ENCODE data around the gene WASF3.

WASF3 gene

DNA sequence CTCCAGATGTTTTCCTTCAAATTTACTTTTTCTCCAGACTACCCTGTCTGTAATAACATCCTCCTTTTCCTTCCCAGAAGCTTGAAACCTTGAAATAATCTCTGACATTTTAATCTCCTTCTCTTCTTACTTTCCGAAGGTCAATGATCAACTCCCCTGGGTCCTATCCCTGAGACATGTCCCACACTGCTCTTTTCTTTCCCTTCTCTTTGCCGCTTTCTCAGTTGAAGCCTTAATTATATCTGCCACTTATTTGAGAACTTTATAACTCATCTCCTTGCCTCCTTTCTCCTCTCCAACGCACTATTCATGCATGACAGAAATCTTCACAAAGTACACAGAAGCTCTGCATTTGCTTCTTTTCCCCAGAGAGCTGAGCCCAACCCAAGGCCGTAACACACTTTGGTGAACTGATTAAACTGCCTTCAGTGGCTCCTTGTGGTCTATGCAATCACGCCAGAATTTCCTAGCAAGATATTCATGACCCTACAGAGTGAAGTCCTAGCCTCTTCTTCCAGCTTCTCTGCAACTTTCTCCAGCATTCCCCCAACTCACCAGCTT lies 9.2 kb upstream of the WASF3 start:
- no peak for DNase-seq

DNA sequence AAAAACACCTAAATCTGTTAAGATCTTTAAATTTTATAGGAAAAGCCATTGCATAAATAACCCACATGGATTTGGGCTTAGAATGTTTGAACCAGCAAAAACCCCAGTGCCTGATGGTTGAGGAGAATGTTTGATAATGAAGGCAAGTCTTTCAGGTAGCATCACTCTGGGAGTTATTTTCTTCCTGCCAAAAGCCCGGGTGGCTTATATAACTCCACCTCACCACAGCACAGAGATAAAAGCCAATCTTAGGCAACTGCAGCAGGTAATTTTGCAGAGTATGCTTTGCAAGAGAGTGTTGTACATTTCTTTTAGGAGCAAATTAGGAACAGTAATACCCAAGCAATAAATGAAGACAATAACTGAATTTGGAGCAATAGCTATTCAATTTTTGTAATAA lies 7.8 kb upstream of the WASF3 start:
- no peak for DNase-seq

DNA sequence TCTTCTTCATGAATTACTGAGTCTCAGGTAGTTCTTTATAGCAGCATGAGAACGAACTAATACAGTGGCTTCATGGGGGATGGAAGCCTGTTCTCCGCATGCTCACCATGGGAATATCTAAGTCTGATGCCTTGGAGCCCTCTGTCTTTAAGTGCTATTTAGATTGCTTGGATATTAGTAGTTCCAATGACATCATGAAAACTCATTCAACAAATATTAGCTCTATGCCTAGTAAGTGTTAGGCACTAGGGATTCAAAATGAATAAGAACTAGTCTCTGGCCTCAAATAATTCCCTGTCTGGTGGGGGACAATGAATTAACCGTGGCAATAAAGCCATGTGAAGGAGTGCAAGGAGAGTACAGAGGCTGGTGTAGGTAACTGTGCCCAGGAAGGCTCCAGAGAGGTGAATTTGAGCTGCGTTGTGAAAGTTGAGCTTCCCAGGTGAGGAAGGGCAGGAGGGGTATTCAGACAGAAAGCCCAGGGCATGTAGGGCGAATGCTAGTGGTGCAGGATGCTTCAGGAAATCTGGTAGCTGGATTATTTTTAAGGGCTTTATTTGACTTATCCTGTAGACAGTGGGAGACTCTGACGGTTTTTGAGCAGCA lies 6.1 kb upstream of the WASF3 start:
- no peak for DNase-seq

DNA sequence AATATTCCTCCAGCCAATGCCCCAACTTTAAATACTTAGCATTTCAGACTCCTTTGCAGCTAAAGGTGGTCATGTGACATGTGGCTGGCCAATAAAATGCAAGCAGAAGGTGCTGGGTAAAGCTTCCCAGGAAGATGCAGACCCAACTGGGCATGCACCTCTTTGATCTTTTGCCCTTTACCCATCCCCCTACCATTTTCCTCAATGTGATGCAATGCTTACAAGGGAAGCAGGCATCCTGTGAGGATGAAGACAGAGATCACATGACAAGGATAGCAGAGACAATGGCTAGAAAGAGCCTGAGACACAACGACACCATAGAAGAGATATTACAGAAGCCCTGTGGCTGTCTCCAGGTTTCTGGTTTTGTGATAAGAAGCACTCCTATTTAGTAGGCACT lies 2.1 kb upstream of the WASF3 start:
- DNase-seq, result no peak

DNA sequence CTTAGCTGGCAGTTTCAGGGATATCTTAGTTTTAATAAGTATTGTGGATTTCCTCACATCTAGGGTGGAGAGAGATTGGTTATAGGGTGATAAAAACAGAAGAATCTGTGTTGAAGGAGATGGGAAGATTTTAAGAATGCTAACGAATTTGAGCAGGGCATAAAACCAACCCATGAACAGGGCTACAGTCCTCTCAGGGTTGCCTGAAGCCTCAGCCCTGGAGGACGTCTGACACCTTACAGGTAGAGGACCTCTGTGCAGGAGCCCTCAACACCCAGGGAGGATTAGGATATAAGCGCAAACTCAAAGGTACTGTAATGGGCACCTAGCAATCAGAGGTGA lies 461 bp upstream of the WASF3 start:
- no peak for DNase-seq

DNA sequence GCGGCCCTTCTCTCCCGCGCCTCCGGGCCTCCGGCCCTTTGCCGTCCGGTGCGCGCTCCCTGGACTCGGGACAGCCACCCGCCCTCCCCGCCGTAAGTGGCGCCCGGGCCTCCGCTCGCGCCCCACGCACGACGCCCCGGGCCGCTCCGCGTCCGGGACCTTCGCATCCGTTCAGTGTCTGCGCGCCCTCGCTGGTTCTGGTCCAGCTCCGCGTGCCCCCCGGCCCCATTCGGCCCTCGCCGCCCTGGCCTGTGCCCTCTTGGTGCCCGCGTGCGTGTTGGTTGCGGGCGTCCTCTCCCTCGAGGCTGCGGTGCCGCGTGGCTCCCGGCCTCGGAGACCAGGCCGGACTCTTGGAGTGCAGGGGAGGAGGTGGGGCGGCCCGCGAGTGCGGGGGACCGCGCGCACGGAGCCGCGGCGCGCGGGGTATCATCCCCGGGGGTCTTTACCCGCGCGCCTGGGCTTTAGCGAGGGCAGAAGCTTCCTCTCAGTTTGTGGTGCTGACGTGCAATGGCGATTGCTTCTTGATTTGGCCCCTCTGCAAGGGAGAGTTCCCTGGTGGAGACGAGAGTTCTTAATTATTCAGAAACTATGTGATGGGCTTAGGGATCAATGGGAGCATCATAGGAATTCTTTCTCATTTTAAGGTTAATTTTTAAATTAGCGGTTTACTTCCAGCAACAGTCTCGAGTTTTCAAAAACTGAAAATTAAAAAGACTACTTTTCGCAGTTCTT lies 757 bp downstream of the WASF3 start:
- no peak for DNase-seq

DNA sequence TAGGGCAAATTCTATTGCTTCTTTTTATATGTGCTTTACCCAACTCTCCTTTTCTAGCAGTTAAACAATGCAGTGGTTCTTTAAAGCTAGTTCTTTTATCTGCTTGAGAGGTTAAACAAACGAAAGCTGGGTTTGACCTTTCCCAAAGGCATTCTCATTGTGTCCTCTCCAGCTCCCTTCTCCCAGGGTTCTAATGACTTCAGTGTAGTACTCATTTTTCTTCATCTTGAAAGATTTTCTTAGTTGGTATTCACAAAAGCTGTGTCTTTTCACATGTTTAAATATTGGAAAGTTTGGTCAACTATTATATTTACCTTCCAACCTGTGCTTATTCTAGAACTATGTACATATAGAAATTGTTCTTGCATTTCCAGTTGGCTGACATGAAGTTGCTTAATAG lies 1.5 kb downstream of the WASF3 start:
- DNase-seq, result no peak

DNA sequence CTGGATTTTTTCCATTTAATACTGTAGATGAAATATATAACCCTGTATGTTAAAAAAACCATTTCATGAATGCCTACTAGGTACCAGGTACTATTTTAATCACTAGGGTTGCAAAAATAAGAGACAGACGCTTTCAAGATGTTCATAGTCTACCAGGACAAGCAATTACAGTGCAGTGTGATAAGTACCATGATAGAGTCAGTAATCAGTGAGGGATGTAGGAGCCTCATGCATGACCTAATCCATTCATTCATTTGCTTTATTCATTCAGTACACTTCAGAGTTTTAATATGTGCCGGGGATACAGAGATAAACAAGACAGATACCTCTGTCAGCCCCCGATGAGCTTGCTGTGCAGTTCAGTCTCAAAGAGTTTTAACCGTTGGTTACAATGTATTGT lies 3.0 kb downstream of the WASF3 start:
- no peak for DNase-seq

DNA sequence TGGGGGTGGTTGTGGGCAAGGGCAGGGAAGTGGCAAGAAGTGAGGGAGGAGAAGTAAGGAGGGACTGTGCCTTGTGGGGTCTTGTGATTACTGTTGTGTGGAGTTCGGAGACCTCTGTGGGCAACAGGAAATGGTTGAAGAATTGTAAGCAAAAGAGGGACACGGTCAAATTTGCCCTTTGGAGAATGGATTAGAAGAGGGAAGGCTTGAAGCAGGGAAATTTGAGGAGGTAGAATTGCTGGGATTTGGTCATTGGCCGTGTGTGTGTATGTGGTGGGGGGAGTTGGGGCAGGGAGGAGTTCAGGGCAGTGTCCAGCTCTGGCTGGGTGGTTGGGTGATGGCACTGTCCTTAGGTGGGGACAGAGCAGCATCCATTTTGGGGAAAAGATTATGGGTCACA lies 3.6 kb downstream of the WASF3 start:
- no peak for DNase-seq

DNA sequence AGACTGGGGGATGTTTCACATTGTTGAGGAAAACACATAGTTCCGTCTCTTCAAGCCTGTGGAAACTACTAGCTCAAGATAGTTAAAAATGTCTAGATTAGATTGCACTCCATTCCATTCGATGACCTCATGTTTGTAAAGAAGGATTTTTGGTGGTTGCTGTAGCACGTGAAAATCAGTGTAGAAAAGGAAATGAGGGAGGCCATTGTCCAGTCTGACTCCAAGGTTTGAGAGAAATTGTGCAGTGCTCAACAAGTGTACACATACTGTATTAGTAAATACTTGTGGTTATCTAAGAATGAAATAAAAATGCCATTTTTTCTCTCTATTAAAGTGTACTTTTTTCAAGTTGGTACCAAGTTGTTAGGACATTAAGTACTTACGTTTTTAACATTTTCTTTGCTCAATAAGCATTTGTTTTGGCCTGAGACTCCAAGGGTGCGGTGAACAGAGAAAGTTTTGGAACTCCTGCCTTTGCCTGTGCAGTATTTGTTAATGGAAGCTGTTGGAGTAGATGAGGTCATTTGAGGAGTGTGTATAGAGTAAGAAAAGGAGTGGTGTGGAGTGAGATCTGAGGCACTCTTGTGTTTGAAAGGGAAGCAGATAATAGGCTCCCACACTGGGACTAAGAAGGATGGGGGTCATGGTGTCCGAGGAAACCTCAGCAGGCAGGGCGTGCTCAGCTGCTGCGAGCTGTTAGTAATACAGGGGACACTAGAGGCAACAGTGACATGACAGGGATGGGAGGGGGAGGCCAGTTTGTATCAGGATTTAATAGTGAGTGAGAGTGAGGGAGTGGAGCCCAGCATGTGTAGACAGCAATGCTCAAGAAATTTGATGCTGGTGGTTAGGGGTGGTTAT lies 4.4 kb downstream of the WASF3 start:
- no peak for DNase-seq

DNA sequence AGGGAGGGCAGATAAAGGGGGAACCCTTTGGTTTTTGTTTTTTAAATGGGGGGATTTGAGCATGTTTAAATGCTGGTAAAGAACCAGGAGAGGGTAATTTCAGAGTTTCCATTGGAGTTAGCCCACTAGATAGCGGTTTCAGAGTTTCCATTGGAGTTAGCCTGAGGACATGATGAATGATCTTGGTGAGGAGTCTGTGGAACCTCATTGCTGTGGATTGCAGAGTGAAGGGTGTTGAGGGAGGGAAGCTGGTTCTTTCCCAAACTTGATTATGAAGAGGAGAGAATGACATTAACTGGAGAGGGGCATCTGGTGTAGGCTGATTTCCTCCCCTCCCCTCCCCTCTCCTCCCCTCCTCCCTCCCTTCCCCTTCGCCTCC lies 5.0 kb downstream of the WASF3 start:
- no peak for DNase-seq

DNA sequence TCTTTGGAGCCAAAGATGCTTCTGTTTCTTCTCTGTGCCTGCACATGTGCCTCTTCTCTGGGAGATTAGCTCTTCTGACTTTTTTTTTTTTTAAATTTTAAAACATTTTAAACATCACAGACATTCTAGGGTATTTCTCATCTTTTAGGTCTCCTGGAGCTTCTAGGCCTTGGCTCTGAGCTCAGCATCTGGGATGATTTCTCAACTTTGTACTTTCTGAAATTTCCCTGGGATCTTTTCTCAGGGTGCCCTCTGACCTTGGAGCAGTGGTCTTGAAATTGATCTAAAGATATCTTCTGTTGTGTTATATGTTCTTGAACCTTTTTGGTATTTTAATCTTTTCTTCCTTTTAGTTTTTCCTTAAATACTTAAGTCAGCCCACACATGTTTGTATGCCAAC lies 6.2 kb downstream of the WASF3 start:
- DNase-seq, result no peak

DNA sequence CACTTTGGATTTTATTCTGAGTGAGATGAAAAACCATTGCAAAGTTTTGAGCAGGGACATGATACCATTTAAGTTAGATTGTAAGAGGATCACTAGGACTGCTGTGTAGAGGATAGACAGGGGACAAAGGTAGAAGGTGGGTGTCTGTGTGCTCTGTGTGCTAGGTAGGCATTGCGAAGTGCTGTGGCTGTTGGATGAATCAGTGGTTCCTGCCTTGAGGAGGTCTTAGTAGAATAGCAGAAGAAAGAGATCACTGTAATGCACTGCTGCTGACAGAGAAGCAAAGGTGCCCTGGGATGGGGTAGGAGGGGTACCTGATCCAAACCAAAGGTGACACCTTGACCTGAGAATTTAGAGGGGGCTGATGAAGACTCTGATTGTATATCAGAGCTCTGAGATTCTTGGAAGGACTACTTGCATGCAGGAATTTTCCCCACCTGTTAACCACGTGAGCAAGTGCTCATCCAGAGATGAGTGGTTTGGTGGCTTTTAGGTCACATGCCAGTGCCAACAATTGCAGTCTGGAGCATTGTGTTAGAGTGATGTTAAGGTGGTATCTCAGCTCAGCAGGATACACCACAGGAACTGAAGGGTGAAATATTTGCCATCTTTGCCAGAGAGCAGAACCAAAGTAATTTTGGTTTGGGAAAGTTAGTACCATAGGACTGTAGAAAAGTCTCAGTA lies 10.8 kb downstream of the WASF3 start:
- no peak for DNase-seq

DNA sequence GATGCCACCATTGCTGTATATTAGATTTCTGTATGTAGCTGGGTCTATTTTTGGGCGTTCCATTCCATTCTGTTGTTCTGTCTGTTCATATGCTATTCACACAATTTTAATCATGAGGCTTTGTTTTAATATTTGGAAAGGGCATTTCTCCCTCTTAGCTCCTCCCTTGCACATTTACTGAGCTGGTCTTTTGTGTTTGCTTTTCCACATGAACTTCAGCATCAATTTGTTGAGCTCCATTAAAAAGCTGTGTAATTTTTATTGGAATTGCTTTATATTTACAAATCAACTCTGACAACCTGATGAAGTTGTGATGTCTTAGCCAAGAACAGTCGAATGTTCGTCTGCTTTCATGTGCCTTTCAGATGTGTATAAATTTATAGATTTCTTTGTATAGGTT lies 14.0 kb downstream of the WASF3 start:
- no peak for DNase-seq

DNA sequence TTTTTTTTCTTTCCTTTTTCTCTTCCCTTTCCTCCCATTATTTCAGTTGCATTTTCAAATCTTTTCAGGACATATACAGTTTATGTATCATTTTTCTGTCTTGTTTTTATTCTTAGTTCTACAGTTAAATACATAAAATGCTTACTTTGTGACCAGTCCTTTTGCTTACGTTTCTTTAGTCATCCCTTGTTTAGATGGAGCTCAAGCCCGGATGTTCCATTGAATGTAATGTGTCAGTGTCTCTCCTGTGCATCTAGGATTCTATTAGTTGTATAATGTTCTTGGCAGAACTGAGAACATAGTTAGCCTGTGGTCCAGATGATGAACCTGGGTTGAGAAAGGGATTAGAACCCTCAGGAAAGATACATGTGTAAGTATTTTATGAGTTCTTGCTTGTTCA lies 17.8 kb downstream of the WASF3 start:
- no peak for DNase-seq

DNA sequence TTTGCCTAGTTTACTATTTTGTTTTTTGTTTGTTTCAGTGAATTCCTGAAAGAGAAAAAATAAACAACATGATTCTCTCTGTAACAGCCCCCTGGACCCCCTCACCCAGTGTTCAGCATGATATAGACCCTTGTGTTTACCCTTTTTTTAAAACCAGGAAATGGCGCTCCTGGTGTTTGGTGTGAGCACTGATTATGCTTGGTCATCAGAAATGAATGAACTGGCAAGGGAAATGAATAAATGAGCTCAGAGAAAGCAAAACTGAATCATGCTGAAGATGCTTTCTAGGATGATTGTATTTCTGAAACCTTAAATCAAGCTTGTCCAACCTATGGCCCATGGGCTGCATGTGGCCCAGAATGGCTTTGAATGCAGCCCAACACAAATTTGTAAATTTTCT lies 22.1 kb downstream of the WASF3 start:
- no peak for DNase-seq

DNA sequence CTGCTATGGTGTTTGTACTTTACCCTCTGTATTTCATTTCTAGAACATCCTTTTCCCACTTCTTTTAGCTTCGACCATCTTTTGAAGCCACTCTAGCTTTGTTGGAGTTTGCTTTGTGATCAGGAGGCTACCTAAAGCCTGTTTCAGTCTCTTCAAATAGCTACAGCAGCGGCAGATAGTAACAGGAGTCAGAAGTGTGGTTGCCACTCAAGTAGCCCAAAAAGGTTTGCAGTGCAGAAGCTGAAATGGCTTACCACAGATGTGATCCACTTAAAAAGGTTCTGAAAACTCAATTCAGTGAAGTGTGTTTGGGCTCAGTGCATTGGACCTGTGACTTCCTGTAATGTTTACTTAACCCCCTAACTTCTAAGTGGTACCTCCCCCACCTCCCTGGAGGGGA lies 26.2 kb downstream of the WASF3 start:
- no peak for DNase-seq

DNA sequence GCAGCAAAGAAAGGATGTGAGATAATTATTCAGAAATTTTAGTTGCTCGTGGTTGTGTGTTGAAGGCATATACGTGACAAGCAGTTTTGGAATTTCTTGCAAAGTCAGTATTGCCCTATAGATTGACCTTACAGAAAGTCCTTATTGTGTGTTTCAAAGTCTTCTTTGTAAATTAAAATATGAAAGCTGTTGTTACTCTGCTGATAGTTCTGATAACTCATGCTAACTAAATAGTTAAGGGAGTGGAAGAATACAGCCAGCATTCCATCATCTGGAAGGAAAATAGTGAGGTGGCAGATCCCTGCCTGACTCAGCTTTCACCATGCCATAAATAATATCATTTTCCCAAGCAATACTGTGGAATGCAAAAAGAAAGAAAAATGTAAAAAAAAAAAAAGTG lies 27.2 kb downstream of the WASF3 start:
- DNase-seq, result no peak

DNA sequence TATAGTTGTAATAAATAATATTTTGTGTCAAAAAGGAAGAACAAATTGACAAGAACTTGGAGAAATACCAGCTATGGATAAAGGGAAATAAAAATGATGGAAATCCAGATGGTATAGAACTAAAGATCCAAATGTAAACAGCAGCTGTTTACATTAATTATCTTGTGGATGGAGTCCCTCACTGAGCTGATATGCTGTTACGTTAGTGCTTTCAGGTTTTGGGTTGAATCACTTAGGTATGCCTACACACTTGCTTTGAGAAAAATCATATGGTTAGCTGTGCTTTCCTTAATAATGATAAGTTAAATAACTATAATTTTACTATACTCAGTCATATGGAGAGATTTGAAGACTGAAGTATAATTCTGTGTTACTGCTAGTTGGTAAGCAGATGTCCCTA lies 27.7 kb downstream of the WASF3 start:
- no peak for DNase-seq

DNA sequence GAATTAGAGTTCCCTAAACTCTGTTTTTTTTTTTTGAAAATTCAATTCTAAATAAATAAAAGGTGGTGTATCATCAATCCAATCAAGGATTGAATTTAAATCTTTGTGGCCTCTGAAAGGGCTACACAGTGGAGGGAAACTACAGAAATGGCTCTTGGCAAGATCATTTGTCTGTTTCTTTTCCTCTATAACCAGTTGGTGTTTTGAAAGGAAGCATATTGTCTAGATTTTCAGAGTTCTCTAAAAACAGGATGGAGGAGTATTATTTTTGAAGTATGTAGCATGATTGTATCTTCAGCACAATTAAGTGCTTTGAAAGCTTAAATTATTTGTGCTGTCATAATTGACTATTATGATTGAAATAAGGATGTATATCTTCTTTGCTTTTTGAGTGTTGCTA lies 29.8 kb downstream of the WASF3 start:
- DNase-seq, result no peak

DNA sequence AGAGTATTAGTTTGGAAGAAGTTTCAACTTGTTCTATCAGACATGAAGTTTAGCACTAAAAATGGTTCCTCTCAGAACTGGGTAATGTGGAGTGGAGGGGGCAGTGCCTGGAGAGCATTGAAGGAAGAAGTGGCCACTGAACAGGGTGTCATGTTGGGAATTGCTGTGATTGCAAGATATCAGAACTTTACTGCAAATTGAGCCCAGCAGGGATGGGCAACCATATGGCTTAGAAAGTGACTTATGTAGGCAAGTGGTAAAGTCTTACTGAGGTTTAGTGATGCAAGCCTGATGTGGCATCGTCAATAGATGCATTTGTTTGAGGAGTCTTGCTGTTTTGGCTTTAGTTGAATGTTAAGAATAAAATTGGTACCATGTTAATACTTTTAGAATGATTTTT lies 31.7 kb downstream of the WASF3 start:
- DNase-seq, result no peak

DNA sequence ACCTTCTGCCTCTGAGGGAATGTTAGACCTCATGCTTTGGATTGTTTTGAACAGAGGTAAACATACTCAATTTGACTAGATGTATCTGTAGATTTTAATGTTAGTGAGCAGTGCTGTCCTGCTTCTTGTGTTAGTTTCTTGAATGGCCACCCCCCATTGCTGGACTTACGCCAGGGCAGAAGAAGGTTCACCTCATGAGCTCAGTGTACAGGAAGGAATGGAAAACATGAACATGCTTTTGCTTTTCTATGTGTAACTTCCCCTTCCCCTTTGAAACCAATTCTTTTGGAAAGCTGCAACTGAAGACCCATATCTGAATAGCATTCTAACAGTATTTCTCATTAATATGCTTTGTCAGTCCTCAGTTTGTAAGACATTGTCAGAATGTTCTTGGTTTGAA lies 32.3 kb downstream of the WASF3 start:
- DNase-seq, result no peak

DNA sequence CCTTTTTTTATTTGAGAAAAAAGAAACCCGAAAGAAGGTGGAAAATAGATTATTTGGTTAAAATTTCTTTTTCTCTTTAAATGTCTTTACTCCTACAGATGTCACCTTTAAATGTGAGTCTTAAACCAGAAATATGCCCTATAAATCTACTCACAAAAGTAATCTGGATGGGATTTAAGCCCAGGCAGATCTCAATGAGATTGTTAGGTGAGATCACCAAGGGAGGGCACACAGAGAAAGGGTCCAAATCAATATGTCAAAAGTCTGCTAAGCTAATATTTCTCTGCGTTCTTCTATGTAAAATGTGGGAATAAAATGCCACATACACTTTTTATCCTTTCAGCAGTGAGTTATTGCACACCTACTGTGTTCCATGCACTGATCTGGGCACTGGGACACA lies 32.9 kb downstream of the WASF3 start:
- DNase-seq, result no peak

DNA sequence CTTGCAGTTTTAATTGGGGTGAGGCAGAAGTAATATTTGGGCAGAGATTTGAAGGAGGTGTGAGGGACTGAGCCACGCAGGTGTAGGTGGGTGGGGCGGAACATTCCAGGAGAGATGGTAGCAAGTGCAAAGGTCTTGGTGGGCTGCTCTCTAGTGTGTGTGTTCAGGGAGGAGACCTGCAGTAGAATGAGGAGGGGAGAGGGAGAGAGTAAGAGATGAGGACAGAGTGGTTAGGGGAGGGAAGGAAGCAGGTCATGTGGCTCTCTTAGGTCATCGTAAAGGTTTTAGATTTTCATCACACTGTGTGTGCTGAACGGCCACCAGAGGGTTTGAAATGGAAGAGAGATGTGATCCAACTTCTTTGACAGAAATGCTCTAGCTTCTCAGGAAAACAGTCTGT lies 33.5 kb downstream of the WASF3 start:
- DNase-seq, result no peak
